ENCODE data around the gene PSMB7.

GRCh38 chr9:124307379-124308030 is 107.7 kb downstream of the PSMB7 start:
- TF ChIP-seq CTCF (IDR thresholded peaks at IDR 0.05) (no peak), EZH2 (IDR thresholded peaks at IDR 0.05; ENCODE audit: borderline replicate concordance, insufficient read depth, low read depth, low read length, poor library complexity, severe bottlenecking) (no peak)

Measured in B cell (primary cell).